ENCODE measurements around the gene SUCLG1. TPM values are rescaled to one million over a fixed set of nuclear protein-coding genes. Genes with fewer than 3 reads are reported as not detected.
A peak's percentile ranks its signal among the peaks of the same experiment; 100 is the strongest.
"Not testable (repeated sequence)": the region's sequence is repeated elsewhere in the genome, so short reads cannot be mapped to it uniquely, and the experiment has no call there.

The SUCLG1 gene
- total RNA-seq, 1 donor from 2014 or later = 50.6 TPM

GRCh38 chr2:84417453-84418145, 41.5 kb downstream of the SUCLG1 start:
- Histone ChIP-seq H3K79me2 (ENCODE audit: insufficient read depth, low read length) (no peaks in the 10 kb centered on the region), H3K4me1 (ENCODE audit: insufficient read depth, low read length) (no peaks in the 10 kb centered on the region), H3K9ac (ENCODE audit: low read length) (no peak overlapping the region), H3K27ac (ENCODE audit: low read depth, low read length) (no peak overlapping the region), H3K27me3 (ENCODE audit: insufficient read depth, low read length) (no peaks in the 10 kb centered on the region), H2AFZ (ENCODE audit: low read depth, low read length) (no peak overlapping the region), H3K9me3 (ENCODE audit: insufficient read depth, low read depth, low read length) (no peaks in the 10 kb centered on the region), H3K4me2 (ENCODE audit: low read length) (no peak overlapping the region), H3K4me3 (ENCODE audit: insufficient read depth, low read depth, low read length) (no peak overlapping the region), H4K20me1 (ENCODE audit: insufficient read depth, low read length) (no peaks in the 10 kb centered on the region), H3K36me3 (ENCODE audit: insufficient read depth, low read length) (no peaks in the 10 kb centered on the region)
- peaks cover 1% of the 10 kb centered on the region for H3K9me3 Mint-ChIP-seq (ENCODE audit: unreplicated experiment)
- TF ChIP-seq CTCF (IDR thresholded peaks at IDR 0.05; ENCODE audit: insufficient read depth, low read depth, low read length) (no peak), EZH2 (IDR thresholded peaks at IDR 0.05; ENCODE audit: insufficient read depth, low read length) (no peak)
- no peak overlapping the region for H3K27ac Mint-ChIP-seq (ENCODE audit: unreplicated experiment)
- peaks cover 5% of the 10 kb centered on the region for H3K36me3 Mint-ChIP-seq (ENCODE audit: low read depth, unreplicated experiment)
- H3K4me3 Mint-ChIP-seq (ENCODE audit: unreplicated experiment) = no peak overlapping the region
- peaks cover 11% of the 10 kb centered on the region for H3K4me1 Mint-ChIP-seq (ENCODE audit: low read depth, unreplicated experiment)
- no peaks in the 10 kb centered on the region for H3K27me3 Mint-ChIP-seq (ENCODE audit: low read depth, unreplicated experiment)
- peak; percentile 39 for FAIRE-seq
- peak; percentile 39 for DNase-seq (ENCODE audit: low read depth)

- H3K9ac ChIP-seq (ENCODE audit: low read length) = no peak overlapping the region
- Mint-ChIP-seq H3K27me3 (ENCODE audit: low read depth, unreplicated experiment) (no peaks in the 10 kb centered on the region), H3K4me3 (ENCODE audit: unreplicated experiment) (no peak overlapping the region), H3K9me3 (ENCODE audit: unreplicated experiment) (no peaks in the 10 kb centered on the region), H3K4me1 (ENCODE audit: low read depth, unreplicated experiment) (peaks cover 12% of the 10 kb centered on the region), H3K27ac (ENCODE audit: unreplicated experiment) (no peak overlapping the region), H3K36me3 (ENCODE audit: low read depth, unreplicated experiment) (no peaks in the 10 kb centered on the region)
- FAIRE-seq (no peak), DNase-seq (ENCODE audit: low read depth) (no peak)
- H3K36me3 ChIP-seq (ENCODE audit: insufficient read depth, low read length) = no peaks in the 10 kb centered on the region
- no peak for TF ChIP-seq CTCF (IDR thresholded peaks at IDR 0.05; ENCODE audit: insufficient read depth, low read depth, low read length)
- TF ChIP-seq EZH2 (IDR thresholded peaks at IDR 0.05; ENCODE audit: insufficient read depth, low read length) = no peak
- H2AFZ ChIP-seq (ENCODE audit: low read depth, low read length) = no peak overlapping the region
- no peaks in the 10 kb centered on the region for H3K79me2 ChIP-seq (ENCODE audit: insufficient read depth, low read length)
- H3K4me2 ChIP-seq (ENCODE audit: low read length) = no peak overlapping the region
- H3K9me3 ChIP-seq (ENCODE audit: insufficient read depth, low read depth, low read length) = no peaks in the 10 kb centered on the region
- H3K27me3 ChIP-seq (ENCODE audit: insufficient read depth, low read length) = no peaks in the 10 kb centered on the region
- H3K4me1 ChIP-seq (ENCODE audit: insufficient read depth, low read length) = no peaks in the 10 kb centered on the region
- no peak overlapping the region for H3K27ac ChIP-seq (ENCODE audit: low read depth, low read length)
- no peak overlapping the region for H3K4me3 ChIP-seq (ENCODE audit: insufficient read depth, low read depth, low read length)
- H4K20me1 ChIP-seq (ENCODE audit: insufficient read depth, low read length) = no peaks in the 10 kb centered on the region
These were observed 49.5 kb downstream of the SUCLG1 start for GRCh38 chr2:84409531-84409930.

- peaks cover 10% of the 10 kb centered on the region for H3K4me1 Mint-ChIP-seq (ENCODE audit: low read depth, unreplicated experiment)
- H3K9me3 Mint-ChIP-seq (ENCODE audit: unreplicated experiment); H3K4me1 ChIP-seq (ENCODE audit: insufficient read depth, low read length); H3K4me2 ChIP-seq (ENCODE audit: low read length); H3K4me3 Mint-ChIP-seq (ENCODE audit: unreplicated experiment); H3K4me3 ChIP-seq (ENCODE audit: insufficient read depth, low read depth, low read length); H3K27ac Mint-ChIP-seq (ENCODE audit: unreplicated experiment); H3K9me3 ChIP-seq (ENCODE audit: insufficient read depth, low read depth, low read length); H3K27me3 ChIP-seq (ENCODE audit: insufficient read depth, low read length); H3K79me2 ChIP-seq (ENCODE audit: insufficient read depth, low read length); H3K27ac ChIP-seq (ENCODE audit: low read depth, low read length); H3K36me3 Mint-ChIP-seq (ENCODE audit: low read depth, unreplicated experiment); FAIRE-seq; H3K27me3 Mint-ChIP-seq (ENCODE audit: low read depth, unreplicated experiment); H2AFZ ChIP-seq (ENCODE audit: low read depth, low read length); DNase-seq (ENCODE audit: low read depth); H3K9ac ChIP-seq (ENCODE audit: low read length); H4K20me1 ChIP-seq (ENCODE audit: insufficient read depth, low read length); H3K36me3 ChIP-seq (ENCODE audit: insufficient read depth, low read length): not testable (repeated sequence)
These were observed 57.0 kb downstream of the SUCLG1 start for GRCh38 chr2:84402111-84402510.

GRCh38 chr2:84399839-84400238, 59.2 kb downstream of the SUCLG1 start:
- not testable (repeated sequence) for H2AFZ ChIP-seq (ENCODE audit: low read depth, low read length); H3K4me3 Mint-ChIP-seq (ENCODE audit: unreplicated experiment); H3K27me3 ChIP-seq (ENCODE audit: insufficient read depth, low read length); H3K79me2 ChIP-seq (ENCODE audit: insufficient read depth, low read length); H4K20me1 ChIP-seq (ENCODE audit: insufficient read depth, low read length); DNase-seq (ENCODE audit: low read depth); H3K36me3 Mint-ChIP-seq (ENCODE audit: low read depth, unreplicated experiment); H3K4me2 ChIP-seq (ENCODE audit: low read length); H3K9me3 Mint-ChIP-seq (ENCODE audit: unreplicated experiment); H3K27me3 Mint-ChIP-seq (ENCODE audit: low read depth, unreplicated experiment); H3K4me3 ChIP-seq (ENCODE audit: insufficient read depth, low read depth, low read length); H3K36me3 ChIP-seq (ENCODE audit: insufficient read depth, low read length); H3K4me1 ChIP-seq (ENCODE audit: insufficient read depth, low read length); FAIRE-seq; H3K27ac Mint-ChIP-seq (ENCODE audit: unreplicated experiment); H3K9me3 ChIP-seq (ENCODE audit: insufficient read depth, low read depth, low read length); H3K27ac ChIP-seq (ENCODE audit: low read depth, low read length); H3K9ac ChIP-seq (ENCODE audit: low read length)
- H3K4me1 Mint-ChIP-seq (ENCODE audit: low read depth, unreplicated experiment) = peaks cover 14% of the 10 kb centered on the region

Measured in astrocyte (in vitro differentiated cells and primary cell).